CD4-positive, alpha-beta T cell treated with Interleukin-15 for 4 hours (primary cell): ENCODE measurements around the gene ATP10B.

Experiments used
- DNase-seq: peaks from one replicate; pipeline ENCODE4 v3.0.0-alpha.2; 2020; ENCODE audit warnings: low spot score

ATP10B gene

DNA sequence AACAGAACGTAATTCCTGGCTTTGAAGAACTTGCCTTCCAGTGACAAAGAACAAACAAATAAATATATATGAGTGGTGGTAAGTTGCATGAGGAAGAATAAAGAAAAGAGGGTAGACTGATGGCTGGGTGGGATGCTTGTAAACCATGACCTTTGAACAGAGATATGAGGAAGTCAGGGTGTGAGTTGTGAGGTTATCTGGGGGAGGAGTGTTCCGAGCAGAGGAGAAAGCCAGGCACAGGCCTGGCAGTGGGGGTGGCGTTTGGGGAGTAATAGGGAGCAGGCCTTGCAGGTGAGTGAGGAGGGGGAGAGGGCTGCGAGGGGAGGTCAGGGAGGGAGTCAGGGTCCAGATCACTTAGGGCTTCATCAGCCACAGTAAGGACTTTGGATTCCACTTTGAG lies 217.0 kb downstream of the ATP10B start:
- DNase-seq, result no peak

- DNase-seq, result no peak
Observed at GRCh38 chr5:160629003-160629402, 223.0 kb downstream of the ATP10B start.

DNA sequence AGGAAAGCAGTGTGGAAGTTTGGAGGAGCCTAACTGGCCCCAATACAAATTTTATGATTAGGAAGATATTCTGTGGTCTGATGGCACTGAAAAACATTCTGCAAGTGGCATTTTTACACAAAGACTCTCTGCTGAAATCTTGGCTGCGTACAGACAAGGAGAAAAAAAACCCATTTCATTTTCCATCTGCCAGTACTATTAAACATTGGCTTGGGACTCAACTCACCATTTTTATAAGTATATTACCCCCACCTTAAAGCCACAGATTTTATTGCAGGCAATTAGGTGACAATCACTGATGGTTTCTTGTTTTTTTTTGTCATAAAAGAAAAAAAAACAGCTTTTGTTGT lies 223.4 kb downstream of the ATP10B start:
- no peak for DNase-seq

DNA sequence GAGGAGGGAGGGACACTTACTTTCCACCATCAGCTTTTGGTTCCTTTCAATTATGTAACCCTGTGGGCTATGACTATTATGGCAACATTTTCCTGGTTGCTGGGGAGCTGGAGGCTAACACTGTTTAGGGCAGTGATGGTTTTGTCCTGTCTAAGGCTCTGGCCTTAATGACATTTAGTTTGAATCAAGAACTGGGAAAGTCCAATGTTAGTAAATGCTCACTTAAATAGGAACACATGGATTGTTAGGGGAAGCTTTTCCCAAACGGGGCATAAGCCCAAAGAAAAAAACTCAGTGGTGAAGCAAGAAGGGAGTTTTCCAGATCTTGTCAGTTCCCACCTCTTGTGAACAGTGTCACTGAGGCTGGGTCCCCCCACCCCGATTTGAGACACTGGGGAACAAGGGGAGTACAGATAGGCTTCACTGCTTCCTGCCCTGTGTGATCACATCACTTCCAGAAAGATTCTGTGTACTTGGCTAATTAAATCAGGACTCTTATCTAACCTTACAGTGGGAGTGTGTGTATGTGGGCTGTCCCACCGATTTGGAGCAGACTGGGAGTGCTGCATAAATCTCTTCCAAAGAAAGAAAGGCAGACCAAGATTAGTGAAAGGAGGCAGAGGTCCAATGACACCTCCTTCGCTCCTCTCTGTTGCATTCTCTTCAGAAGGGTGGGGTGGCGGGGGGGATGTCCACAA lies 223.9 kb downstream of the ATP10B start:
- DNase-seq, result no peak

DNA sequence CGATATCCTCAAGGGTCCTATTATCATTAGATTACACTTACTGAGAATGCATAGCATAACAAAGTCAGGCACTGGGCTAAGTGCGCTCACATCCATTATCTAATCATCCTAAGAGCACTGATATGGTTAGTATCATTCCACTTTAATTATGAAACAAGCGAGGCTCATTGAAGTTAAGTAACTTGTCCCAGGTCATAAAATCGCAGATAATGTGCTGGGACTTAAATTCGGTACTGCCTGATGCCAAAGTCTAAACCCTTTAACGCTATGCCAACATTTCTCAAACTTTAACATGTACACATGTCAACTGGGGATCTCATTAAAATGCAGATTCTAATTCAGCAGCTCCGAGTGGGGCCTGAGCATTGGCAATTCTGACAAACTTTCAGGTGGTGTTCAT lies 225.7 kb downstream of the ATP10B start:
- no peak for DNase-seq

- DNase-seq, result no peak
Observed at GRCh38 chr5:160621526-160621925, 230.5 kb downstream of the ATP10B start.

- no peak for DNase-seq
Observed at GRCh38 chr5:160620401-160620800, 231.6 kb downstream of the ATP10B start.

DNA sequence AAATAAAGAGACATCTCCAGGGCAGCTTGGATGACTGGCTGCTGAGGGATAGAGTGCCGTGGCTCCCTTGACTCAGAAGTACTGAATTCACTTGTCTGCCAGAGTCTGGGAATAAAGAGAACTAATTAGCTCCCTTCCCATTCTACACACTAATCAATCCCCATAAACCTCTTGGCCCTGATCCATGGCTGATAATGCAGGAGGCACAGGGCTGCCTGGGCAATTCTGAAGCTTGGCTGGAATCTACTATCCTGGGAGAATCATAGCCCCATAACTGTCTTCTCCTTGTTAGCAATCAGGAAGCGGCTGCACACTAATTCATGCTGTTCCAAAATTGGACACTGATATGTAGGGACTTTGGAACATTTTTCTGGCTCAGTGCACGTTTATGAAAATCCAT lies 232.6 kb downstream of the ATP10B start:
- DNase-seq, result no peak

DNA sequence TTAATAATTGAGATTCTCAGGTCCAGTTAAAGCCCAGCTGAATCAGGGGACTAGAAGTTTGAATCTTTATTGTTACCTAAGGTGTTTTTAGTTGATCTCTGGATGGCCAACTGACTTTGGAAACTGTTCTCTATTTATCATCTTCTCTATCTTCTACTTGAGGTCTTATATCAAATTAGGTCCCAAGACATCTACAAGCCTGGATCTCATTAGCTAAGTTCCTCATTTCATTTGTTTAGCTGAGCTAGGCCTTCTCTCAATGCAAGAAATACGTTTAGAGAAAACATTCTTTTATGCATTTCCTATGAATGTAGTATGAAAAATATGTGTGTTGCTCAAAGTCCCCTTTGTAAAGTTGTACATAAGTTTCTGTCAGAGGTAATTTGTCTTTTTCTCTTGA lies 233.7 kb downstream of the ATP10B start:
- DNase-seq, result no peak

DNA sequence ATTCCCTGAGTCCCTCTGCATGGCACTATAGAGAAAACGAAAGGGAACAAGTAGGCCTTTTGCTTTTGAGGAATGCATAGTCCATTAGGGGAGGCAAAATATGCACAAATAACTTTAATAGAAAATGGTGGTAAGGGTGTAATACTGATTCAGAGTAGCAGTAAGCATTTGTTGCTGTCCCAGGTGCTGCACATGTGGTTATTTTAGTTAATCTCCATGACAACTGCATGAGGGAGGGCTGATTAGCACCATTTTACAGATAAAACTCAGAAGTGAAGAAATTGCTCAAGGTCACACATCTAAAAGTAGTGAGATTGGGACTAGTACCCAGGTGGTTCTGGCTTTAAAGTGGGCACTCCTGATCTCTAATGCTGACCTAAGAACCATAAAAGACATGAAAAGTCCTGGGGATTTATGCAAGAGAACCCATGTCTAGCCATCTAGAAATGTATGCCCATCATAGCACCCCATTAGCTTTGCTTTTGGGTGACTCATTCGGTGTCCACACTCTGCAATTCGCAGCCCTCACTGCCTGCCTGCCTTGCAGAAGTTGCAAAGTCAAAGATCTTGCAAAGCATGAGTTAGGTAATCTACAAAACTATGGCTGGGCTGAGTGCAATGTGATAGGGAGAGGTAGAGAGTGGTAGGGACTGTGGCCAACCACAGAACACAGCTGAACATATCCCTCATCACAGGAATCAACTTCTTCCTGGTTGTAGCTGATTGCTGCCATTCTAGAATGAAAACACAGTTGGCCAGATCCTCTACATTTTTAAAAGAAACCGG lies 235.1 kb downstream of the ATP10B start:
- DNase-seq, result no peak

- DNase-seq, result no peak
Observed at GRCh38 chr5:160614136-160614535, 237.9 kb downstream of the ATP10B start.

GRCh38 chr5:160605266-160605665 lies 246.7 kb downstream of the ATP10B start:
- no peak for DNase-seq

- DNase-seq, result no peak
Observed at GRCh38 chr5:160604484-160604883, 247.5 kb downstream of the ATP10B start.

DNA sequence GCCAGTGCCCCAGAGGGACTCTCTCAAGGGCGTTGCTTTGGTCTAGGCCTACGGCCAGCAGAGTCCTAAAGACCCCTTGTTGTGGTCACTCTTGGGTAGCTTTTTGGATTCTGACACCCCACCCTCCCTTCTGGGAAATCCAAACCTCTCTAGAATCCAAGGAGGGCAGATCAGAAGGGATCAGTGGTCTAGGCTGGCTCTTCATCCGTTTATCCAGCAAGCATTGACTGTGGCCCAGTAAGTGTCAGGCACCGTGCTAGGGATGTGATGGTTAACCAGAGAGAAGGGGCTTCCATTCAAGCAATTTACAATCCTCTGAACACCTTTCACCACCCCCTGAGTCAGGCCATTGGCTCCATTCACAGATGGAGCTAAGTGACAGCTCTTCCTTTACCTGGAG lies 249.3 kb downstream of the ATP10B start:
- DNase-seq, result no peak

DNA sequence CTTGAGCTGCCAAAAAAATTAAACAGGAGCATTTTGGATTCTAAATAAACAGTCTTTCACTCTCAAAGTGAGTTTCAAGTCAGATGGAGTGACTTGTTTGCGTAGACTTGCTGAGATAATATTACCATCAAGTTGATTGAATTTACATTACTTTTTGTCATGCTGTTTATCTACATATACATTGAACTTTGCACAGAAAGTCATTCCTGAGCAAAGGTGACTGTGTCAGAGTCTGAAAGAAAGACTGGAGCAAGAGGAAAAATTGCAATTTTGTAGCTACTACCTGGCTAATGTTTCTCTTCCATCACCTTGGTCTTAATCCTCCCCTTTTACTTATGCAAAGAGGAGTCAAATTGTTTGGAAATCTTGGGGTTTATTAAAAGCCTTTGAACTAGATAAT lies 251.0 kb downstream of the ATP10B start:
- no peak for DNase-seq

- DNase-seq, result no peak
Observed at GRCh38 chr5:160573318-160573717, 278.7 kb downstream of the ATP10B start.

- no peak for DNase-seq
Observed at GRCh38 chr5:160567031-160567705, 284.8 kb downstream of the ATP10B start.

GRCh38 chr5:160565376-160565775 lies 286.6 kb downstream of the ATP10B start:
- no peak for DNase-seq

DNA sequence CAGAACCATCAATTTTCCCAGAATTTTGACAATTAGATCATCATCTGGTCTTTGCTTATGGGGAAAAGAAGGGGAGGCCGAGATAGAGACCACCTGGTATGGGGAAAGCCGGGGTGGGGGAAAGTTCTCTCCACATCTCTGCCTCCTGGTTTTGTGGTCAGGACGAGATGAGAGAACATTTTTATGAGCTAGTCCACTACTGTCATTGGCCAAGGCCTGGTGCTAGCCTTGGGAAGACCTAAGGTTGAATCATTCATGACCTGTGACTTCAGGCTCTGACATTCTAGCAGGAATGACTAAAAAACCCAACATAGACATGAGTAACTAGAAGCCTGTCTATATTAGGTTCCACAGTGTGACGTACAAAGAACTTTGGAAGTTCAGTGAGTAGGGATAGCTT lies 295.2 kb downstream of the ATP10B start:
- no peak for DNase-seq

- DNase-seq, result no peak
Observed at GRCh38 chr5:160555971-160556631, 295.9 kb downstream of the ATP10B start.

GRCh38 chr5:160555581-160555970 lies 296.4 kb downstream of the ATP10B start:
- DNase-seq, result no peak

DNA sequence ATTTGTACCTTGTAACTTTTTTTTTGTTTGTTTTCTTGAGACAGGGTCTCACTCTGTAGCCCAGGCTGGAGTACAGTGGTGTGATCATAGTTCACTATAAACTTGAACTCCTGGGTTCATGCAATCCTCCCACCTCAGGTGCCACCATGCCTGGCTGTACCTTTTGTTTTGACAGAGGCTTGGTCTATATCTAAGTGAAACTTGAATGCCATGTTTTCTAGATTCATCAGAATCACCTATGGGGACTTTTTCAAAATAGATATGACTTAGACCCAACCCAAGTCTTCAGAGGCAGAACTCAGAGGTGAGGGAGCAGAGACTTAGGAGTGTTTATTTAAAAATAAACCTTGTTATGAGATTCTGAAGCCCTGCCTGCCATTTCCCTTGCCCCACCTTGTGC lies 301.9 kb downstream of the ATP10B start:
- no peak for DNase-seq
